K562 (cell line): ENCODE data around the gene SPHK2. TPM values are rescaled to one million over a fixed set of nuclear protein-coding genes. Genes with fewer than 3 reads are reported as not detected.

ENCODE experiments used
- CREB3L1 ChIP-seq: fragments of 450-650 bp; IDR thresholded peaks from 2 replicates; pipeline ENCODE4 v1.6.1; 2014; ENCODE audit warnings: low read depth, mild to moderate bottlenecking, moderate library complexity, borderline replicate concordance
- CTCFL ChIP-seq: IDR thresholded peaks from 2 replicates; pipeline ENCODE4 v1.6.1; 2011; ENCODE audit warnings: borderline replicate concordance, low read depth, mild to moderate bottlenecking, moderate library complexity, low read length; ENCODE audit not compliant: insufficient read depth, poor library complexity, severe bottlenecking
- ESRRA ChIP-seq: fragments of 450-650 bp; IDR thresholded peaks from 2 replicates; pipeline ENCODE4 v1.6.1; 2014; ENCODE audit warnings: low read depth, mild to moderate bottlenecking, moderate library complexity, borderline replicate concordance
- HDAC2 ChIP-seq: fragments of 450-650 bp; IDR thresholded peaks from 2 replicates; pipeline ENCODE4 v1.6.1; 2016; ENCODE audit warnings: mild to moderate bottlenecking
- ID3 ChIP-seq, 2 experiments: fragments of 250-450 bp in 1 of 2; fragments of 450-650 bp in 1 of 2; sonication (Bioruptor Pico) in 1 of 2; IDR thresholded peaks; 2 replicates each; pipeline versions ENCODE4 v1.6.1 to v1.8.0; 2016 to 2021; ENCODE audit warnings: mild to moderate bottlenecking in 2 of 2, moderate library complexity in 2 of 2, missing compliant biosample characterization in 1 of 2, missing genetic modification characterization in 1 of 2
- KAT8 ChIP-seq: fragments of 450-650 bp; IDR thresholded peaks from 2 replicates; pipeline ENCODE4 v1.6.1; 2016; ENCODE audit warnings: low read depth, mild to moderate bottlenecking
- KDM2B ChIP-seq: fragments of 250-450 bp; sonication (Bioruptor Pico); IDR thresholded peaks from 2 replicates; pipeline ENCODE4 v1.8.0; 2021; ENCODE audit warnings: mild to moderate bottlenecking, moderate library complexity
- KLF13 ChIP-seq: fragments of 450-650 bp; IDR thresholded peaks from 2 replicates; pipeline ENCODE4 v1.6.1; 2016; ENCODE audit warnings: missing genetic modification characterization, low read depth, mild to moderate bottlenecking, missing compliant biosample characterization, moderate library complexity, borderline replicate concordance
- PBX2 ChIP-seq, 2 experiments: IDR thresholded peaks in 1 of 2; conservative IDR thresholded peaks in 1 of 2; 2 replicates each; pipeline ENCODE4 v1.6.1; 2016; ENCODE audit warnings: low read depth in 2 of 2, mild to moderate bottlenecking in 1 of 2, missing compliant biosample characterization in 1 of 2, missing genetic modification characterization in 1 of 2, moderate library complexity in 1 of 2
- PTBP1 ChIP-seq: fragments of 200-400 bp; formaldehyde crosslinking; IDR thresholded peaks from 2 replicates; pipeline ENCODE4 v1.6.1; 2017; ENCODE audit warnings: low read depth, low read length
- PYGO2 ChIP-seq: fragments of 450-650 bp; IDR thresholded peaks from 2 replicates; pipeline ENCODE4 v1.6.1; 2016; ENCODE audit warnings: mild to moderate bottlenecking, missing genetic modification characterization, moderate library complexity, missing compliant biosample characterization
- RBBP5 ChIP-seq: fragments of 200-600 bp; sonication (generic); IDR thresholded peaks from 2 replicates; pipeline ENCODE4 v1.6.1; 2012; ENCODE audit warnings: borderline replicate concordance, mild to moderate bottlenecking, low read length, control low read depth, inconsistent platforms; ENCODE audit not compliant: insufficient read depth, poor library complexity, severe bottlenecking
- RFX7 ChIP-seq: fragments of 250-450 bp; sonication (Bioruptor Pico); IDR thresholded peaks from 2 replicates; pipeline ENCODE4 v1.5.1; 2021; ENCODE audit warnings: mild to moderate bottlenecking
- TARDBP ChIP-seq: fragments of 450-650 bp; IDR thresholded peaks from 2 replicates; pipeline ENCODE4 v1.6.1; 2016
- ZBTB49 ChIP-seq: sonication (generic); formaldehyde crosslinking; IDR thresholded peaks from 2 replicates; pipeline ENCODE4 v1.8.0; 2022; ENCODE audit warnings: missing genetic modification reagents, mild to moderate bottlenecking, borderline replicate concordance
- ZNF785 ChIP-seq: fragments of 250-450 bp; sonication (Bioruptor Pico); IDR thresholded peaks from 2 replicates; pipeline ENCODE4 v1.4.0; 2020; ENCODE audit warnings: mild to moderate bottlenecking
- polyA plus RNA-seq, 8 experiments: library from polyadenylated mRNA; depleted of rRNA in 4 of 8; stranded (reverse) in 5 of 8; unstranded in 3 of 8; fragments of >200 nt; fragmentation: Nextera tagmentation in 2 of 8; fragmentation: Illumina TruSeq in 1 of 8; extraction: Ambion mirVana in 2 of 8; extraction: Trizol in 1 of 8; gene quantifications; 2 replicates each; pipeline versions ENCODE4 v1.2.1 to v1.2.3, GENCODE V29; 2011 to 2014; ENCODE audit warnings: inconsistent platforms in 1 of 8, missing spikeins in 1 of 8
- total RNA-seq, 7 experiments: library from RNA; depleted of rRNA in 6 of 7; stranded (reverse); fragments of >200 nt in 6 of 7; fragmentation: Illumina TruSeq in 2 of 7; extraction: Trizol in 2 of 7; gene quantifications; 2 replicates each; pipeline versions ENCODE4 v1.2.1 to v1.2.3, GENCODE V29; 2011 to 2021; ENCODE audit warnings: low replicate concordance in 1 of 7

The SPHK2 gene
- total and polyA plus RNA-seq, 9 of the 15 experiments (the other 6 are each of a cell fraction or from before 2014, with no cell fraction given): 0.10 to 15.2 (median 2.9) TPM

- no peak for TF ChIP-seq ID3 (CRISPR knock-in tag; IDR thresholded peaks at IDR 0.05)
- no peak for TF ChIP-seq ID3 (tag; IDR thresholded peaks at IDR 0.05)
- no peak for TF ChIP-seq RBBP5
- 0 out of 2 replicates have a peak, but pooled peaks have one; percentile 43 for TF ChIP-seq PTBP1
- TF ChIP-seq KAT8: no peak
- TF ChIP-seq ESRRA: peak; percentile 47; the same call in 1 of the 2 replicates
- no peak for TF ChIP-seq CREB3L1
- no peak for TF ChIP-seq RFX7 (CRISPR knock-in tag)
- TF ChIP-seq KDM2B (CRISPR knock-in tag): no peak
- TF ChIP-seq PBX2 (CRISPR knock-in tag; IDR thresholded peaks at IDR 0.05; ENCODE audit: low read depth): no peak
- no peak for TF ChIP-seq PBX2 (tag; conservative IDR thresholded peaks at IDR 0.05; ENCODE audit: low read depth)
- TF ChIP-seq TARDBP: no peak
- no peak for TF ChIP-seq ZNF785 (CRISPR knock-in tag)
- TF ChIP-seq KLF13 (tag): no peak
- no peak for TF ChIP-seq ZBTB49 (CRISPR knock-in tag)
- no peak for TF ChIP-seq PYGO2 (tag)
- no peak for TF ChIP-seq HDAC2
- TF ChIP-seq CTCFL: no peak
These were observed 15.5 kb upstream of the SPHK2 start (continued) for GRCh38 chr19:48603850-48604249.
